ENCODE measurements around the gene SLC2A6.

DNA sequence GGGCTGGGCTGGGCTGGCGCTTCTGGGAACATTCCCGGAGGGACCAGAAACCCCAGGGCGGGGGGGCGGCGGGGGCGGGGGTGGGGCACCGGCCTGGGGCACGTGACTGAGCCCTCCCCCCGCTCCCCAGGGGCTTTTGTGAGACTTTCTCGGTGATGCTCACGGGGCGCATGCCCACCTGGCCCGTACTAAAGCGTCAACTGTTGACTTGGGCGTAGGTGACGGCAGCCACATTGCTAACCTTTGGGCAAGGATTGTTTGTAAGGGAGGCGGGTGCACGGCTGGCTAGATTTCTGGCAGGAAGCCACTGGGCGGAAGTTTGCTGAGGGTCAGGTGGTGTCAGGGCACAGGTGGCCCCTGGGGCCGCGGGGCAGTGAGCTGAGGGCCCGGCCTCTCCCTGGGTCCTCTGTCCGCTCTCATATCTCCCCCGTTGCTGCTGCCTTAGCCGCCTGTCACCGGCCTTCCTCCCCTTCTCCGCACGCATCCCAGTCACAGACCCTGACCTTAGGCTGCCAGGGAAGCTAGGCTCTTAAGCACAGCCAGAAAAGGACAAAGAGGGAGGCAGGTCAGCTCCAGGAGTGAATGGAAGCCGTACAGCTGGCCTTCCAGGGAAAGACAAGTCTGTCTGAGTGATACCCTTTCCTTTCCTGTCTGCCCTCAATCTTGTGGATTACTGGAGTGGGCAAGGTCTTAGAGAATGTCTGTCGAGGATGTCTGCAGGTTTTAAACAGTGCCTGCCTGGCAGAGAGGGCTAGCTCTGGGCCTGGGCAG, 18.3 kb downstream of the SLC2A6 start:
- TF ChIP-seq, protein P1, sequence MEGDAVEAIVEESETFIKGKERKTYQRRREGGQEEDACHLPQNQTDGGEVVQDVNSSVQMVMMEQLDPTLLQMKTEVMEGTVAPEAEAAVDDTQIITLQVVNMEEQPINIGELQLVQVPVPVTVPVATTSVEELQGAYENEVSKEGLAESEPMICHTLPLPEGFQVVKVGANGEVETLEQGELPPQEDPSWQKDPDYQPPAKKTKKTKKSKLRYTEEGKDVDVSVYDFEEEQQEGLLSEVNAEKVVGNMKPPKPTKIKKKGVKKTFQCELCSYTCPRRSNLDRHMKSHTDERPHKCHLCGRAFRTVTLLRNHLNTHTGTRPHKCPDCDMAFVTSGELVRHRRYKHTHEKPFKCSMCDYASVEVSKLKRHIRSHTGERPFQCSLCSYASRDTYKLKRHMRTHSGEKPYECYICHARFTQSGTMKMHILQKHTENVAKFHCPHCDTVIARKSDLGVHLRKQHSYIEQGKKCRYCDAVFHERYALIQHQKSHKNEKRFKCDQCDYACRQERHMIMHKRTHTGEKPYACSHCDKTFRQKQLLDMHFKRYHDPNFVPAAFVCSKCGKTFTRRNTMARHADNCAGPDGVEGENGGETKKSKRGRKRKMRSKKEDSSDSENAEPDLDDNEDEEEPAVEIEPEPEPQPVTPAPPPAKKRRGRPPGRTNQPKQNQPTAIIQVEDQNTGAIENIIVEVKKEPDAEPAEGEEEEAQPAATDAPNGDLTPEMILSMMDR (IDR thresholded peaks at IDR 0.05; ENCODE audit: insufficient read depth, low read depth, low read length): no peak
- TF ChIP-seq EZH2 (IDR thresholded peaks at IDR 0.05; ENCODE audit: insufficient read depth, low read length): no peak

Data from astrocyte (in vitro differentiated cells and primary cell).